Stimulated activated naive CD8-positive, alpha-beta T cell treated with anti-CD3 and anti-CD28 coated beads, Interleukin-15, Interleukin-2, amounts not matched to agents 100 U/mL and 50 U/mL, for 24 hours (primary cell): ENCODE results near the gene FAM117A.
A peak's percentile ranks its signal among the peaks of the same experiment; 100 is the strongest.
"Not testable (repeated sequence)": the region's sequence is repeated elsewhere in the genome, so short reads cannot be mapped to it uniquely, and the experiment has no call there.

Experiments
- ATAC-seq: fragments of 150-1000 bp; cut with Tn5 transposase; one replicate; pipeline ENCODE4 v1.10.0; 2021
- DNase-seq: peaks from one replicate; pipeline ENCODE4 v3.0.0; 2021

Gene FAM117A

DNA sequence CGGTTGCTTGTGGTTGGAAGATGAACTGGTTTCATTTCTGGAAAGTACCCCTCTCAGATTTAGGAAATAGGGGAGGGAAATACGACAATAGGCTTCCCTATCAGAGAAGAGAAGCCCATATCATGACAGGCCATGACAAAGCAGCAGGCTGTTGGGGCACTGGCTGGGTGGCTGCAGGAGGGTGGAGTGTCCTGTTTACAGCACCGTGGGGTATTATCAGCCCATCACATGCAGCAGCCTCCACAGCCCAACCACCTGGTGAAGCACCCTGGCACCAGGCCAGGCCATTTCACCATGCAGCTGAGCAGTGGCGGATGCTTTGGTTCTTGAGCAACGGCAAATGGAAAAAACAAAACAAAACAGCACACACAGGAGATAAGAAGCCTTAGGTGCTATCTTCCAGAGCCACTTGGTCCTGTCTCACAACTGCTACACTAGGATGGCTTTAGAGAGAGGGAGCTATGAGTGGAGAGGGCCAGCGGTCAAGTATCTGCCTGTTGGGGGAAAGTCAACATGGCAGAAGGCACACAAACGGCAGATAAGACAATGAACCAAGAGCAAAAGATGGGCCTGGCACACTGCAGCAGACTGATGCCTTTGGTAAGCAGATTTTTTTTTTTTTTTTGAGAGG is 24.2 kb downstream of the FAM117A start:
- ATAC-seq, result peak; percentile 92

DNA sequence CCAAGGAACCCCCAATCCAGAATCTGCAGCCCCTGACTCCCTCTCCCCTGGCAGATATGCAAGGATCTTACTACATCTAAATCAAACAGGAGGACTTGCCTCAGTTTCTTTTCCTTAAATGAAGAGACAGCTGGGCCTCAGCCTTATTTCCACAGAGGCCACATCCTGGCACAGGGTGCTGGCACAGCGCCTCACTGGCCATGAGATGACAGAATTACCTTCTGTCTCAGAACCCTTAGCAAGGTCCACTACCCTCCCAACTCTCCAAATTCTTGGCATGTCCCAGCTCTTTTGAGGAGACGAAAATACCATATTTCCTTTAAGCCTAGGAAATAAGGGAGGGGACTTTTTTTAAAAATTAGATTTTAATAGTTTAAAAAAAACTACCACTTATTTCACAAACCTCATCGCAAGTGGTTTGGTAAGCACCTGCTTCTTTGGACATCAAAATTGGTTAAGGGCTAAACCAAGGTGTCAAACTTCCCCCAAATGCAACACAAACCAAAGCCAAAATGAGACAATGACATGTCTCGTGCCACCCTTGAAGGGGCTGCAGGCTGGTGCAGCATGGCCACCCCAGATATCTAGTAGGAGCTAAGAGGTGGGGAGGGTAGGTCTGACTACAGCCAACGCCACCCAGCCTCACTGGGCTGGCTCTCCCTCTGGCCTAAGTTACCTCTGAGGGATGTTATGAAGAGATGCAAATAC is 25.3 kb downstream of the FAM117A start:
- DNase-seq (no peak), ATAC-seq (no peak)

More for the DNA sequence above, 24.2 kb downstream of the FAM117A start:
- DNase-seq, result peak; percentile 84

DNA sequence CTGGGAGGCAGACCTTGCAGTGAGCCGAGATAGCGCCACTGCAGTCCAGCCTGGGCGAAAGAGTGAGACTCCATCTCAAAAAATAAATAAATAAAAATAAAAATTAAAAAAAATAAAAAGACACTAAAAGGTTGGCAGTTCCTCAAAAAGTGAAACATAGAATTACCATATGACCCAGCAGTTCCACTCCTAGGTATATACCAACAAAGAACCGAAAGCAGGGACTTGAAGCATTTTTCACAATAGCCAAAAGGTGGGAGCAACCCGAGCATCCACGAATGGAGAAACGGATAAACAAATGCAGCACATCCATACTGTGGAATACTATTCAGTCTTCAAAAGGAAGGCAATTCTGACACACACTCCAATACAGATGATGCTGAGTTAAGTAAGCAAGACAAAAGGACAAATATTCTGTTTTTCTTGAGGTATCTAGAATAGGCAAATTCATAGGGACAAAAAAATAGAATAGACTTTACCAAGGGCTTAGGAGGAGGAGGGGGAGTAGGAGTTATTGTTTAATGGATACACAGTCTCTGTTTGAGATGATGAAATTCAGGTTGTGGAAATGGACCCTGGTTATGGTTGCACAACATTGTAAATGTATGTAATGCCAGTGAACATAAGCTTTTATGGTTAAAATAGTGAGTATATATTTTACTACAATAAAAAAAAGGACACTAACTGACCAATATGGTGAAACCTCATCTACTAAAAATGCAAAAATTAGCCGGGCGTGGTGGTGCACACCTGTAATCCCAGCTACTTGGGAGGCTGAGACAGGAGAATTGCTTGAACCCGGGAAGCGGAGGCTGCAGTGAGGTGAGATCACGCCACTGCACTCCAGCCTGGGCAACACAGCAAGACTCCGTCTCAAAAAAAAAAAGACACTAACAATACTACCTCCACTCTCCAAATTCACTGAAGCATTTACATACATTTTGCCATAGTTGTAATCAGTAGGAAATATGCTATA is 29.1 kb downstream of the FAM117A start:
- ATAC-seq, result no peak
- DNase-seq, result no peak

DNA sequence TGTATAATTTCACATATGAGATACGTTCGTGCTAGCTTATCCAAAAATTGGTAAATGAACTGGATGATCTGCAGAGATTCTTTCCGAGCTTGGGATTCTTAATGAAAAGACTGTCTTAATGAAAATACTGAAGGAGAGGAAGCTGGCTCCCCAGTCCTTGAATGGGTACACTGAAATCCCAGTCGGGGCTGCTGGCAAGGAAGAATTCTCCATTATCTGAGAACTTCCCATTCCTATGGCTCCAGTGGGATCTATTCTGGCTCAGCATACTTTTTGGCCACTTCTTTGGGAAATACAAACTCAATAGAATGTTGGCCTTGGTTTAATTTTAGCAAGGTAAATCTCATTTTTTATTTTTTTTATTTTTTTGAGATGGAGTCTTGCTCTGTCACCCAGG is 32.5 kb downstream of the FAM117A start:
- ATAC-seq (no peak), DNase-seq (no peak)

DNA sequence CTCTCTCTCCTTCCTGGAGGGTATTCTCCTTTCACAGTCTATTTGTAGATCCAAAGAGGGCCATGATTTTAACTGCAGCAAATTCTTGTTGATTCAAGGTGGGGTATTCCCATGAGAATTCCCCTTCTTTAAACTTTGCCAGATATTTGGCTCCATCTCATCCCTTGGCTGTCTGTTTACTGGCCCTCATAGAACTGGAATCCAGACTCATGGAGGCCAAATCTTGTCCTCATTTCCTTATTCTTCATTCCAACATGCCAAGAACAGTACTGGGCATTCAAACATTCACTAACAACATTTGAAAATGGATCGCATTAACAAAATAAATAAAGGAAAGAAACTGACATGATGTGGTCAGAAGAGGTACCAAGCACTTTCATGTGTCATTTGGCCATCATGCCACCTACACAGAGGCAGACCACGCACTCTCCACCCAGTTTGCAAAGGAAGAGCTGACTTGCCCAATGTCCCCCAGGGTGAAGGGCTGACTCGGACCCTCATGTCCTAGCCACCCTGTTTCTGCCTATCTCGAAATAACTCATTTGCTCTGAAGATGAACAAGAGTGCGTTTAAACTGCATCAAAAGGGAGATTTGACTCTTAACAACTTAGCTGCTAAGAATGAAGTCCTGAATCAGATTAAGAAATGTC is 33.0 kb downstream of the FAM117A start:
- ATAC-seq (peak; percentile 32), DNase-seq (no peak)

DNA sequence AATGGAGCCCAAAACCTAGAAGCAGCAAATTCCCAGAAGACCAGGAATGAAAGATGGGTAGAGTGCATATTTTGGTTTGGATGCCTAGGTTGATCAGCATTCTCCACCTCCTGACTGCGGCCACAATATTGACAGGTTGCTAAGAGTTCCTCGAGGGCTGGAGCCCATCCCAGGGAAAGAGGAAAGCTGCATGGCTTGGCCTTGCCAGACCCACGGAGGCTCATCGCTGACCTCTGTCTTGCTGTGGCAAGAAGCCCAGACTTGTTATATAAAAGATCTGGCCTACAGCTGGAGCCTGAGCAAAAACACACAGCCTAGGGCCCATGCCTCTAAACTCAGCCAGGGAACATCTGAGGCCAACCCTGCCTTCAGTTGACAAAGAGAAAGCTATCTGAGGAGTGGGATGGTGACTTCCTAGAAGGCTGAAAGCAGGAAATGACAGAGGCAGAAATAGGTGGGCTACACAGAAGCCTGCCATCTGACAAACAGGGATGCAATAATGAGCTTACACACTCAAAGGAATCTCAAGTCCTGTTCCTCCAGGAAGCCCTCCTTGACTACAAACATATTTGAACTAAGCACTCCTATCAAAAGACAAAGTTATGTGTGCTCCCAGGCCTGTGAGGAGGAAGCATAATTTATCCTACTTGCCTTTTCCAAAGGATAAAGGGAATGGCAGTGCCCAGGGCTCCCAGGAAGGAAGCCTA is 33.7 kb downstream of the FAM117A start:
- ATAC-seq (no peak), DNase-seq (no peak)

DNA sequence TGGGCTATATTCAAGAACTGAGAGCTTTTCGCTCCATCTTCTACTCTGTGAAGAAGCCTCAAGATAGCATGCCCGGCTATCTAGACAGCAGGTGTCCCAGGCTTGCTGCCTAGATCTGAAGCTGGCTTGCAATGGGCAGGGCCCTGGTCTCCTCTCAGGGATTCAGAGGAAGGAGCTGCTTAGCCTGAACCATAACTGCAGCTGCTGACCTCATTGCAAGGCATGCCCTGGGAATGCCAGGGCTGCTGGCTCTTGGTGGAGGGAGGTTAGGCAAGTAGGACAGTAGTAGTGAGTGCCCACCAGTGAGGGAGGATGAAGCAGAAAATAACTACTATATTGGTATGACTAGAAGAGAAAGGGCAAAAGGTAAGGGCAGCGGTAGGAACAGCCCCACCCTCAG is 34.9 kb downstream of the FAM117A start:
- DNase-seq (no peak), ATAC-seq (peak; percentile 23)

DNA sequence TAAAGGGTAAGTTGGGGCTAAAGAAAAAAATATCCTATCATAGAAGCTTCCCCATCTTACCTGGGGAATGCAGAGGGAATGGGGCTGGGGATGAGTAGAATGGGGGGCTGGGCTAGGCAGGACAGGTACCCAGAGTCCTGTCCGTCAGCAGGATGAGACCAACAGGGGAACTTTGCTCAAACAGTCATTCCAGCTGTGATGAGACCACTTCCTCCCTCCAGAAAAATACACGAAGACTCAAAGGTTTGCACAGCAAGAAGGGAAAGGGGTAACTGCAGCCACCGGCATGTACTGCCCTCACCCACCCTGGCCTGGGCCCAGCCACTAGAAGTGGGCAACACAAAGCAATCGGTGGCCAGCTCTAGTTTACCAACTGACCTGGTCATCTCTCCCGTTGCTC is 35.5 kb downstream of the FAM117A start:
- no peak for ATAC-seq
- no peak for DNase-seq

DNA sequence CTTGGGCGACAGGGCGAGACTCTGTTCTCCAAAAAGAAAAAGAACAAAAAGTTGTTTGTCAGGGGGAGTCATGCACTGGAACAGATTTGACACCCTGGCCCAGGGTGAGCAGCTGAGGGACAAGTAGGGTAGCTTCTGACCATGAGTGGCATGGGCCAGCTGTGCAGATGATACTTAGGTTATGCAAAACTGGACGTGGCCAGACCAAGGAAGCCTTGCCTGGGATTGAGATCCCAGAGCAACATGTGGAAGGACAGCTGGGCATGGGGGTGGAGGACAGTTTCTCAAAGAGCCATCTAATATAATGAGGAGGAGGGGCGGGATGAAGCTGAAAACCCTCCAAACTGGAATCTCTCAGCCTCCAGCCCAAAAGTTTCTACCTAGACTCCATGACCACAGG is 36.6 kb downstream of the FAM117A start:
- ATAC-seq, result no peak
- DNase-seq, result no peak

DNA sequence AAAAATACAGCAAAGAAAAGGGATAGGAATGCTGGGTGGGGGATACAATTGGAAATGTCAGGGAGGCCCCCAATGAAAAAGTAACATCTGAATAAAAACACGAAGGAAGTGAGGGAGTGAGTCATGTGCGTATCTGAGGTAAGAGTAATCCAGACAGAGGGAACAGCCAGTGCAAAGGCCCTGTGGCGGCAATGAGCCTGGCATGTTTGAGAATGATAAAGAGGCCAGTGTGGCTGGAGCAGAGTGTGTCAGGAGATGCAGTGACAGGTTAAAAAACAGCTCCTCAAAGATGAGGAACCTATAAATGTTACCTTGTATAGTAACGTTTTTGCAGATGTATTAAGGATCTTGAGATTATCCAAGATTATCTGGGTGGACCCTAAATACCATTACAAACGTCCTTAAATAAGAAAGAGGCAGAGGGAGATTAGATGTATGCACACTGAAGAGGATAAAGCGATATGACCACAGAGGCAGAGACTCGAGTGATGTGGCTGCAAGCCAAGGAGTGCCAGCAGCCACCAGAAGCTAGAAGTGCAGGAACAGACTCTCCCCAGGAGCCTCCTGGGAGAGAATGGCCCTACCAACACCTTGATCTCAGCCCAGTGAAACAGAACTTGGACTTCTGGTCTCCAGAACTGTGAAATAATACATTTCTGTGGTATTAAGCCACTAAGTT is 38.3 kb downstream of the FAM117A start:
- ATAC-seq, result no peak
- no peak for DNase-seq

DNA sequence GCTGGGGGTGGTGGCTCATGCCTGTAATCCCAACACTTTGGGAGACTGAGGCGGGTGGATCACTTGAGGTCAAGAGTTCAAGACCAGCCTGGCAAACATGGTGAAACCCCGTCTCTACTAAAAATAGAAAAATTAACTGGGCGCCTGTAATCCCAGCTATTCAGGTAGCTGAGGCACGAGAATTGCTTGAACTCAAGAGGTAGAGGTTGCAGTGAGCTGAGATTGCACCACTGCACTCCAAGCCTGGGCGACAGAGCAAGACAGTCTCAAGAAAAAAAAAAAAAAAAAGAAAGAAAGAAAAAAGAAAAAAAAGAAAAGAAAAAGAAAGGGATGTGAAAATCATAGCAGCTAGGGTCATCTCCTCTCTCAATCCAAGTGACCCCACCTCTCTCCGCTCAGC is 39.4 kb downstream of the FAM117A start:
- not testable (repeated sequence) for DNase-seq, ATAC-seq

DNA sequence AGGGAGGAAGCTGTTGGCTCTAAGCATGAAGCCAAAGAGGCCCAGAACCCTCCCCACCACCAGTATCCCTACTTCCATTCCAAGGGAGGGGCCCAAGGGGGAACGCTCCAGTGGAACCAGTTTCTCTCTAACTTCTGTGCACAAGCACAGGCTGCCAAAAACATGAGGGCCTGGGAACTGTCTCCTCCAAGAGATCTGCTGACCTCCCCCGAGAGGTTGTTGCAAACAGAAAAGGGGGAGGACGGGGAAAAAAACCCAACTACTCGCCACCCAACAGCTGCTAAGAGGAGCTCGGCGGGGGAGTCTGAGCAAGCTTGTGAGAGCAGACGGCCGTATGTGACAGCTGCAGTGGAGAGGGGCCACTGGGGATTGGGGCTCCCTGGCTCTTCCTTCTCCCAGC is 40.5 kb downstream of the FAM117A start:
- no peak for ATAC-seq
- DNase-seq, result no peak

DNA sequence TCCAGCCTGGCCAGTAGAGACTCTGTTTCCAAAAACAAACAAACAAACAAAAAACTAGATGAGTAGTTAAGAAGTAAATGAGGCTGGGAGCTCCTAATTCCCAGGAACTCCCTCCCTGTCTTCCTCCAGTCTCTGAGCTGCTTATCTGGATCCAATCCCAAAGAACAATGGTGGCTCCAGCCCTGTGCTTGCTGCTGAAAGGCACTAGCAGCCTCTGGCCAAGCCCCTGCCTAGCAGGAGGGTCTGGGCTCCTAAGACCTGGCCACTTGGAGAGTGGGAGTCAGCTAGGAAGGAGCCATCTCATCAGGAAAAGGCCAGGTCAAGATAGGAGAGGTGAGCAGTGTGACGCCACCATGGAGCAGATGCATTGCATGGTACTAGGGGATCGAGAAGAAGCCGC is 41.9 kb downstream of the FAM117A start:
- DNase-seq, result no peak
- no peak for ATAC-seq

DNA sequence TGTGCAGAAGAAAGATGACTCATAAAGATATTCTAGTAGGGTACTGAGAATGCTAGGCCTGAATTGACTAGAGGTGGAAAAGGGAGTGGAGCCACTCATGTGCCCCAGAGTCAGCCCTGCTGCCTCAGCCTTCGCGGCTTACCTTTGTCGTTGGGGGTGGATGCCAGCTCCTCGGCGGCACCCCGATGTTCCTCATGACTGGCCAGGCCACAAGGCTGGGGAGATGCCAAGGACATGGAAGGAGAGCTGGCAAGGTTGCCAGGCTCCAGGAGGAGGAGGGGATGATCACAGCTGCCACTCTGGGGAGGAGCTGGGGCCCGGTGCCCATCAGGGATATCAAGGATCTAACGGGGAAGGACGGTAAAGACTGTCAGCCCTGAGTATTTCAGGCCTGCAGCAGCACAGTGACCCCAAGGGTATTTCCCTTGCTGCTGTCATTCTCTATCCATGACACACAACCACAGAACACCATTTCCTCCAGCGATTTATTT is 46.5 kb downstream of the FAM117A start:
- ATAC-seq (peak; percentile 67), DNase-seq (peak; percentile 46)

DNA sequence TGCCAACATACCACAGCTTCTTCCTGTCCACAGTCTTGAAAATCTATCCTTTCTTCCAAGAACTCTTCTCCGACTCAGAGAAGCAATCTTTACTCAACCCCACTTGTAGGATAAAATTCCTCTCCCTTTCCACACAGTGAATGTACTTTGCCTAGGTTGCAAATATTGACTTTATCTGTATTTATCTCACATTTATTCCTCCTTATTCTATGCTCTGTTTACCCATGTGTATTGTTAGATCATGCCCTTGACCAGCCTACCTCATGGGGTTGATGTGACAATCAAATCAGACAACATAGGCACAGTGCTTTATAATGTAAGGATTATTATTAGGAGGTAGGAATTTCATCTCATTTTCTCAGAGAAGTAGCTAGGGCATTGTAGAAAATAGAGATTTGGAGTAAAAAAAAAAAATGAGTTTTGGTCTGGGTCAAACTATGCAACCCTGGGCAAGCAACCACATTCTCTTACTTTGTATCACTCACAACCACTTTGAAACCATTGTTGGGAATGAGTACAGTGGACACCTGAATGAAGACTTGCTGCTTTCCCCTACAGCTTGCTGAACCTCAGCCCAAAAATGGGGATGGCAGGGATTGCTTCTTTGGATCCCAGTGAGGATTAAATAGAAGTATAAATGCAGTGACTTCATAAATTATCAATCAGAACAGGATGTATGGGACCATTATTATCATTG is 47.1 kb downstream of the FAM117A start:
- no peak for ATAC-seq
- DNase-seq, result no peak

DNA sequence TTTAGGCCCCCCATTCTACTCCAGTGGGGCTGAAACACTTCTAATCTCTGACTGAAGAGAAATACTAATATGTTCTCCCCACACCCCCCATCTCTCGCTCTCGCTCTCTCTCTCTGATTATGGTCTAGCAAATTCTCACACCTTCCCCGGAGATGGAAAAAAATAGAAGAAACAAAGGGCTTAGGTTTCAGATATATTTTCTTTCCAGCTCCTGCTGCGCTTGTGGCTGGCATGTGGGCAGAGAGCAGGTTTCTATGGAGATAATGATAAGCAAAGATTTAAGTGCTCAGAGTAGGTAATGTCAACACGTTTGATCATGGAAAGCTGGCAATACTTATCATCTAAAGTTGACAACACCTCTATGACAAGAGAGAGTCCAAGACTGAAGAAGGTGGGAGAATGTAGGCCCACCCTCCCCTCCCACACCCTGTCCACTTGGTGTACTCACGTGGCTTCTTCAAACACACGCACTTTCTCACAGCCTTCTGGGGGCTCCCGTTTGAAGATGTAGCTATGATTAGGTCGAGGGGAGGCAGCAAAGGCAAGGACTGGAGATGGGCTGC is 48.1 kb downstream of the FAM117A start:
- ATAC-seq, result peak; percentile 68

DNA sequence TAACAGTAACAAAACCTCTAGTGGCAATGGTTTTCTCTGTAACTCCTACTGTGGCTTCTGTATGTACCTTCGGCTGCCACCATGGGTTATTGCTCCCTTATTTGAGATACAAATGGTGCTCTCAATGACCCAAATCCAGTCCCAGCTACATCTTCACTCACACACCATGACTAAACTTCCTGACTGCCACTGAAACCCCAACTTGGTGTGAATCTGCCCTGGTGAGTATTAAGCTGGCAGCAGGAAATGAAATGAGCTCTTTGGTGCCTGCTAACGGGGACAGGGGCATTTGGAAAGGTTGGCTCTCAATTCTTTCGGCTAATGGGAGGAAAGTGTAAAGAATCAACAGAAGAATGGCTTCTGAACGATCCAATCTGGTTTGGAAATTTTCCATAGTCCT is 48.7 kb downstream of the FAM117A start:
- DNase-seq (peak; percentile 44), ATAC-seq (peak; percentile 67)

More for the DNA sequence above, 48.1 kb downstream of the FAM117A start:
- DNase-seq, result peak; percentile 58

DNA sequence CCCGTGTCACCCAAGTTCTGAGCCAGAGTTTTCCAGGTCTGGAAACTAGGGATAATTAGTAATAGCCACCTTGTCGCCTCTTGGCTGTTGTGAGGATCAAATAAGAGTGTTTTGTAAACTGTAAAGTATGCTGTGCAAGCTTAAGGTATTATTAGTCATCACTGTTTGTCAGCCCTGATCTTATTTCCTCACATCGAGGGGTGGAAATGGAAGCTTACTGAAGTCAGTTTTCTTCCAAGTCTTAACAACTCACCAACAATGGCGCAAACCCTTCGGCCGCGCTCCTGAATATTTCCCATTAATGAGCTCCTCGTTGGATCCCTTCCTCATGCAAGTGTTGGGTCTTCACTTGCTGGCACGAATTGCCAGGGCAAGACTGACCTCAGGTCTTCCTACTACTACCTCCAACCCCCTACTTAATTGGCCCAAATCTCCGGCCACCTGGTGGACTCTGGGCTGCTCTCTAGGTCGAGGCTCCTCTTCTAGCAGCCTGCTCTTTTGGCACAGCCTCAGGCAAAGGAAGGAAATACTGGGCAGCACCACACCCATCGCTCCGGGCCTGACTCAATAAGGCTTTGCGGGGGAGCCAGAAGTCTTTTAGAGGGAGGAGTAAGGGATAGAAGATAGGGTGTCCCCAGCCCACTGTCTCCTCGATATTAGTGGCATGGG is 55.3 kb downstream of the FAM117A start:
- ATAC-seq (no peak), DNase-seq (no peak)
